ENCODE data around the gene ABHD11.

- TF ChIP-seq CTCF (IDR thresholded peaks at IDR 0.05) (no peak), POLR2A (IDR thresholded peaks at IDR 0.05) (no peak)
These were observed 10.7 kb downstream of the ABHD11 start for GRCh38 chr7:73727952-73728351.

Measured in uterus (tissue), 2 donors.